Umbilical cord (tissue), 2 donors: ENCODE data around the gene TTC7B. TPM values are rescaled to one million over a fixed set of nuclear protein-coding genes. Genes with fewer than 3 reads are reported as not detected.
A peak's percentile ranks its signal among the peaks of the same experiment; 100 is the strongest.

ENCODE experiments used
- DNase-seq: peaks from one replicate; pipeline ENCODE4 v3.0.0-alpha.2; 2015; ENCODE audit warnings: low spot score
- total RNA-seq: library from RNA; depleted of rRNA; stranded (reverse); fragments of >200 nt; gene quantifications from one replicate; pipeline ENCODE4 v1.2.3, GENCODE V29; 2014; ENCODE audit warnings: low replicate concordance; ENCODE audit not compliant: insufficient read depth

Gene TTC7B
- total RNA-seq, 1 donor from 2014 or later, result 14.2 TPM

DNA sequence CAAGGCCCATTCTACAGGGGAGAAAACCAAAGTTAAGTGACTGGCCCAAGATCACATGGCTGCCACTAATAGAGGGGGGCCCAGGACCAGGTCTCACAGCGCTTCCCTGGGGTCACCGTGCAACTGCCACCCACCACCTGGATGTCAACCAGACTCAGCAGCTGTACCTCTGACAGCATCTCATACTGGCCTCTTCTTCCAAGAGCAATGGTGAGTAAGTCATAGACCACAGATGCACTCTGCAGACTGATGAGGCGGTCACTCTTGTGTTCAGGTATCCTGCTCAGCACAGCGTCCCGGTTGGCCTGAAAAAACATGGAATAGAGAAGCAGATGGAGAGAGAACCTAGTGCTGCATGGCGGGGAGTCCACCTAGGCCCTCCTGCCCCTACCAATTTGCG lies 139.9 kb downstream of the TTC7B start:
- DNase-seq, result no peak

DNA sequence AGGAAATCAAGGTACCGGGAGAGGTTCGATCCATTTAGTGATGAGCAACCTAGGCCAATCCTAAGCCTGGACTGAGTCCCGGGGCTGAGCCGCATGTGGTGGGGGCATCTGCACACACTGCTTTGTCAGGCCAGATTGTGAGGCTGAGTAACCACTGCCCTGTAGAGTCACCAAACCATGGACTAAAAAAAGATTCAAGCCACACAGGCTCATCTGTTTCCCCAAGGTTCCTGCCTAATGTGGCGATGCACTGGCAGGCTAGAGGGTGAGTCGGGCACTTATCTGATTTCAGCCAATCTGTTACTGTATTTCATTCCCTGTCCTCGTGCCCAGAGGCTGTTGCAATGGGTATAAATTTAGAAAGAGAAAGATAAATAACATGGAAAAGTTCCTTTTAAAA lies 140.8 kb downstream of the TTC7B start:
- no peak for DNase-seq

DNA sequence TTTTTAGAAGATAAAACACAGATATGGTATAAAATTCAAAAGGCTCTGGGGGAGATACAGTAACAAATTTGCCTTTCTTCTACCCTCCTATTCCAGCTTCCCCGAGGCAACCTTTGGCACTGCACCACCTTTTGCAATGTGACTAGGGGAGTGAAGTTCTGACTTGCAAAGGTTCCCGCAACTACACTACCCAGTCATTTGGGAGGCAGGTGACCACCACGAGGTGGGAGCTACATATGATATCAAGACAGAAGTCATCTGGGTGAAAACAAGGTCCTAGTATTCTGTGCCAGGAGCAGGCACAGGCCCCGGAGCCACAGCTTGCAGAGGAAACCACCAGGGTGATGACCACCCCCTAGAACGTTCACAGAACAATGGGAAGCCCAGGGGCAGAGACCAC lies 141.5 kb downstream of the TTC7B start:
- DNase-seq, result no peak

DNA sequence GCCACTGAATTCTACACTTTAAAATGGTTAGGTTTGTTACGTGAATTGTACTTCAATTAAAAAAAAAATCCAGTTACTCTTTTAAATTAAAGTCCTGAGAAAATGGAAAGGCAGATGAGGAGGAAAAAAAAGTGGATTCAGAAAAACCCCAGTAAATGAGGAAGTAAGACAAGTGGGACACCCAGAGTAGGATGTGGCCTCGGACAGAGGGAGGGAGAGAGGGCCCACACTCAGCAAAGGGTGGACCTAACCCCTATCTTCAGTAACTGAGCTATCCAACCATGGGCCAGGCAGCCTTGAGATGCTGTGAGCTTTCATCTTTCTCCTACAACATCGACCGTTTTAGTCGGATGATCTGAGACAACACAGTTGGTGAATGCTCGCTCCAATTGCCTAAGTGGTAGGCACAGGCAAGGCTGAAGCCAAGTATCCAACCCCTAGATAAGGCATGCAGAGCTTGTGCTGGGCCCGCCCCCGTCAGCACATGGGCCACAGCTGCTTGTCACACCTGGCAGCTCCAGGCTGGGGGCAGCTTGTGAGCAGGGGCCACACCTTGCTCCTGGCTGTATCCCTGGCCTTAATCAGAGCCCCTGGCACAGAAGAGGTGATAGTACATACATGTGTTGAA lies 142.1 kb downstream of the TTC7B start:
- no peak for DNase-seq

DNA sequence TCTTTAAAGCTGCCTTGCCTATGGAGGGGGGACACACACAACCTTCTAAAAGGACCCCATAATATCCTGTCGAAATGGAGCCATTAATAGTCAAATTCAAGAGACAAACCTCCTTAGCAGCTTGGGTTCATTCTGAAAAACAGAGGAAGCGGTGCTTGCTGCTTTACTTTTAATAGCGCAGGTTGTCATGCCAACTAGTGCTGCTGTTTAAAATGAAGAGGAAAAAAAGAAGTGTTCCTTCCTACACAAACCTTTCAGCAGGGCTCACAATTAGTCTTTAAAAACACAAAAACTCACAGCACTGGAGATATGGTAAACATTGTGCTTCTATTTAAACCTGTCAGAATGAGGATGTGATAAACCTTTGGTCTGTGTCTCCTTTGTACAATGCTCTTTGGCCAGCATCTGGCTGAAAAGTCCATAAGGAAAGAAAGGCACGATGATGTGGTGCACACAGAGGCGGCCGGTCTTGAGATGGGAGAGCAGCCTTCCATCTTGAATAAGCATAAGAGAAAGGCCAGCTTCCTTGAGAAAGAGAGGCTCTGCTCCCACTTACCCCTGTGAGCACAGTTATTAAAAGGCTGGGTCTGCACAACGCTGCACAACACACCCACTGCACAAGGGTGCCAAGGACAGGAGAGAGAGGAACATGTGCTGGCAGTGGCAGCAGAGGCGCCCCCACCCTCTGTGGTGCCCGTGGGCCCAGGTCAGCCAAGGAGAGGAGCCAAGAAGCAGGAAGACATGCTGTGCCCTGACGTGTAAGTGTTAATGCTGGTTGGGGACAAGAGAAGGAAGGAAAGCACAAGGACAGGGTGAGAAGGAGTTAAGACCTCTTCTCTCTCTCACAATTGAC lies 144.6 kb downstream of the TTC7B start:
- DNase-seq, result peak; percentile 42

DNA sequence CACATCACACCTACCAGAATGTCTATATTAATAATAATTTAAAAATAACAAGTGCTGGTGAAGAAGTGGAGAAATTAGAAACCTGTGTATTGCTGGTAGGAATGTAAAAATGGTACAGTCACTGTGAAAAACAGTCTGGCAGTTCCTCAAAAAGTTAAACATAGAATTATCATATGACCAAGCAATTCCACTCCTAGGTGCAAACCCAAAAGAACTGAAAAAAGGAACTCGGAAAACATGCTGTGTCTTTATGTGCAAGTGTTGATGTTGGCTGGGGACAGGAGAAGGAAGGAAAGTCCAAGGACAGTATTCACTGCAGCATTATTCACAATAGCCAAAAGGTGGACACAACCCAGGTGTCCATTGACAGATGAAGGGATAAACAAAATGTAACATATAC lies 146.5 kb downstream of the TTC7B start:
- no peak for DNase-seq

DNA sequence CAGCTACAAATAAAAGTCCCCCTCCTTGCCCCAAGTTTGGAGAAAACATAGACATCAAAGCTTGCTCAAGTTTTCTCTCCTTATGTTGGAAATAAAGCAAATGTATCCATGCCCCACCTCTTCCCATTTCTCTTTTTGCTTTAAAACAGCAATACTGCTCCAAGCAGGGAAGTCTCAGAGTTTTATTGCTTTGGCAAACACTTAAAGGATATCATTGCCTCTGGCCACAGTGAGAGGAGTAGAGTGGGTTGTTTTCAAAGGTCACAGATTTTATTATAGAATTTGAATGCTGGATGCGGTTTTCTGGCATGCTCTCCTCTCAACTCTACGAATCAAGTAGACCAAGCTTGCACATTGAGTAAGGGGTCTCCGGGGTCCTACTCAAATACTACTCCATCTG lies 149.7 kb downstream of the TTC7B start:
- DNase-seq, result no peak

DNA sequence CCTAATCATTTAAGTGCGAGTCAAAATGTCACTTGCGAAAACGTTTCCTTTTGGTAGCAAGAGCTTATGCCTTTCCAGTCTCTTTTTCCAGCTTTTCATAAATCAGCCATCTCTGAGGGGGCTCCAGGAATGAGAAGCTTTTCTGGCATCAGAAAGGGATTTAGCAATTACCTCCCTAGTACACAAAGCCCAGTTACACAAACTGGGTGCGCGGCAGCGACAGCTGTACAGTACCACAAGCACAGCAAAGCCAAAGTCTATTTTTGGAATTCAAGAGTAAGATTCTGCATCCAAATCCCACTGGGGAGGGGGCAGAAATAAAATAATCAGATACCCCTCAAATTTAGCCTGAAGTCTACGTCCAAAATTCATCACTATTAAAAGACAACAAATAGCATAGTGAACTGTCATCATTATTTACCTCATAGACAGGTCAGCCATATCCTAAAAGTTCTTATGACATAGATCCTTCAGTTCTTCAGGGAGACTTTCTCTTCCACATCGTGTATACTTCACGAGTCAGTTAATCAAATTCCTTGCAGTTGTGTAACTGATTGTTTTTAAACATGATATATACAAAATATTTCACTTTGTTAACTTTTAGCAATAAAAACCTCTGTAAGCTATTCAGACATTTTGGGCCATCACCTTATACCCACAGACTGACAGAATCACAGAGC lies 150.8 kb downstream of the TTC7B start:
- DNase-seq, result no peak

DNA sequence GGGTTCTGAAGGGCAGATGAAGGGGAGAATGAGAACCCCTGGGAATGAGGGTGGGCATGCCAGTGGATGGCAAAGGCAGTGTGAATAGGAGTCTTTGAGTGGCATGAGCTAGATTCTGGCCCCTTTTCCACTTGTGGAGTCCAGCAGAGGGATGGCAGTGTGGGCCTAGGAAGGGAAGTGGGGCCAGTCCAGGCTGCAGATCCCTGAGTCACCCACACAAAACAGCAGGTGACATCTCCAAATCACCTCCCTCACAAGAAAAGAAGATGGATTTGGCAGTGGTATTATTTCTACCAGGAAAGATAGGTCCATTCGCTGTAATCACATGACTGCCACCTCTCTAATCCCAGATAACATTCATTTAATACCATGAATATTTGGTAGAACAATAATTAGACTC lies 151.3 kb downstream of the TTC7B start:
- no peak for DNase-seq

DNA sequence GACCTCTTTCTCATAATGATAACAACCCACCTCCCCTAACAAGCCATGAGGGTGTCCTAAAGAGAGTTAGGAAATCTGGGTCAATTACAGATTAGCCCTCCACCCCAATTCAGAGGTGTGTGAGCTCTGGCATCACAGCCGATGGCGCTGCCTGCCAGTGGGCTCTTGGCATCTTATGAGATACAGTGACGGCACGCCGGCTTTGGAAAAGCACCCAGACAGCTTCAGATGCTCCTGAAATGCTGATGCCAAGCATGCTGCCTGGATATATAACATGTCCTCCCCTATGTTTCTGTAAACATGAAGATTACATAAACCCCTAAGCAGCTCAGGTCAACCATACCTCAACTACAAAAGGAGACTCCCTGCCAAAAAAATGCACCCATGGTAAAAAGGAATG lies 152.6 kb downstream of the TTC7B start:
- no peak for DNase-seq

DNA sequence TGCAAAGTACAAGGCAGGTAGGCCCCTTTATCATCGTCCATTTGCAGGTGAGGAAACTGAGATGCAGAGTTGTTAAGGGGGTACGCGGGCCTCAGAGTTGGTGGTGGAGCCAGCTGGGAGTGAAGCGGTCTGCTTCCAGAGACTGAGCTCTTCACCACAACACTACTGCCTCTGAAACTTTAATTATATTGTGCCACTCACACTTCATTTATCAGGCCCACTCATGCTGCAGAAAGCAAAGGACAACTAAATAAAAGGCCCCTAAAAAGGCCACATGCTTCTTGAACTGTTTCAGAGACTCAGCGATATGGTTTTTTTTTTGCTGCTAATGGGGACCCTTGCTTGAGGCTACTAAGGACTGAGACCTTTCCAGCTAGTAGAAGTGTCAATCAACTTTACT lies 153.1 kb downstream of the TTC7B start:
- DNase-seq, result no peak

DNA sequence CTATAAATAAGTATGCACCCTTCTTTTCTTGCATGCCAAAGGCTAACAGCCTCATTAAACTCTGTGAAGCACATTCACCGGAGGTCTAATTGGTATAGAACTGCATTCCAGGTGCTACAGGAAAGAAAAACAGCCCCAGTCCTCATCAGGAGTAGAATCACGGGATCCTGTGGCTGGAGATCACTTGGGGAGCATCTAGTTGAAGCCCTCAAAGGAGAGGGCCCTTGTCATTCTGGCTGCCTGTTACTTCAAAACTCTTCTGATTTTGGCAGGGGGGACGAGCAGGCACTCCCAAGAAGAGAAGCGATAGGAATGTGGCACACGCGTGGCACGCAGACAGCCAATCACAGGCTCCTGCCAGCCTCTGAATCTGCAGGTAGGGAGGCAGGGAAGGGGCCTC lies 154.4 kb downstream of the TTC7B start:
- DNase-seq, result no peak

DNA sequence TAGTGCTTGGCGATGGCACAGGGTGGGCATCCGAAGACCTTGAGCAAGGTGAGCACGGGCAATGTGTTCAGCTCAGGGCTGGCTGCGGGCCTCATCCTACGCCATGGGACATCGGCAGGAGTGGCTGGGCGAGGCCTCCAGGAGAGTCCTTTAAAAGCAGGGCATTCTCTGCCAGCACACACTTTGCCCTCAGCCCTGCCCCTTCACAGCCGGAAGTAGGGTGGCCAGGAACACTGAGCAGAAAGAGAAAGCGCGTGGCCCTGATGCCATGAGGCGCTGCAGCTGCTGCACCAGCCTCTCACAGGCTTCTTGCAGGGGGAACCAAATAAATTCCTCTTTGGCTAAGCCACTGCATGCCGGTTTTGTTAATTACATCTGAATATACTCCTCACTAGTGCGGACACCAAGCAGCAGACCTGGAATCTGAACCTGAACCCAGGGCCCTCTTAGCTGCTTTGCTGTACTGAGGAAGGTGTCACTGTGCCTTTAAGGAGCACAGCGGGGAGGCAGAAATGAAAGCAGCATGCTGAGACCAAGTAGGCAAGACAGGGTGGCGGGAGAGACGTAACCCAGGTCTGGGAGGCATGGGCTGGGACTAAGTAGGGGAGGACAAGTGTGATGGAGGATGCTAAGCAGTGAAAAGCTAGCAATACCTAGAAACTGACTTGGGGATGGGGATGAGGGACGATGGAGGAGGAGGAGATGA lies 155.2 kb downstream of the TTC7B start:
- no peak for DNase-seq

DNA sequence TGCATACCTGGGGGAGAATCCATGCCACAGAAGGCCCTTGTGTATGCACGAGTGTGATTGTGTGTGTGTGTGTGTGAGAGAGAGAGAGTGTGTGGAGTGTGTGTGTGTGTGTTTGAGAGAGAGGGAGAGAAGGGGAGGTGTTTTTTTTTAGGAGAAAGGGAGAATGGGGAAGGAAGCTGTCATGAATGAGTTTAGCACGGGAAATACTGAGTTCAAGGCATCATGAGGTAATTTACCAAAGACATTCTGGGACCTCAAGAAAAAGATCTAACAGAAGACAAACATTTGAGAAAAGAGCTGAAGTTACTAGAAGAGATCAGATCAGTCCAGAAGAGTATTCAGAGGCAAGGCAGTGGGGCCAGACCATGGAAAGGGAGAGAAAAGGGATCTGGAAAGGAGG lies 157.1 kb downstream of the TTC7B start:
- no peak for DNase-seq

DNA sequence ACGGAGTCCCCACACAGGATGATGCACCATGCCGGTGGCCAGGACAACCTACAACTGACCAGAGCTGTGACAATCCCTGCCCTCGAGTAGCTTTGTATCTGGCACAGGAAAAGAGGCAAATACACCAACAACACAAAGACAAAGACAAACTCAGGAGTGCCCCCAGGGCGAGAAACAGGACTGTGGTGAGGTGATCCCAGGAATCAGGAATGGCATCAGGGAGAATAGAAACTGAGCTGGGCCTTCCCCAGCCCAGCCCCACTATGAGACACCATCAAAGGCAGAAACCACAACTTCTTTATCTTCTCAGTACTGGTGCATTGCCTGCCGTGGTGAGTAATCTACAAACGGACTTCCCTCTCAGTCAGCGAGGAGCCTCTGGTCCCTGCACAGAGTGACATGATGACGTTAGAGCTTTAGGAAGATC lies 157.7 kb downstream of the TTC7B start:
- DNase-seq, result peak; percentile 40

DNA sequence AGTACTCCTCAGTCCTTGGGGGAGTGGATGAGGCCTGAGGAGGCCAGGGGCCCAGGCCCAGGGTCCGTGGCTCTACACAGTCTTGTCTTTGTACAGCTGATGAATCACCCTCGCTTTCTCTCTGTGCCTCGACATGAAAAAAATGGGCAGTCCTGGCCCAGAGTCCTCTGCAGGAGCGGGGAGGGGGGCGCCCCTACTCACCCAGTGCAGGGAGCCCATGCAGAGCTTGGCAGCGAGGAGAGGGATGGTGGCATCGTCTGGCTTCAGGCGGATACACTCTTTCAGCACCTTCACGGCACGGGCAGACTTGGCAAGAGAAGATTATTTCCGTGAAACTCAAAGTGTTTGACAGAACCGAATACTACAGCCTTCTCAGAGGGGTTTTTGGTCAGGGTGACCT lies 159.3 kb downstream of the TTC7B start:
- DNase-seq, result no peak

DNA sequence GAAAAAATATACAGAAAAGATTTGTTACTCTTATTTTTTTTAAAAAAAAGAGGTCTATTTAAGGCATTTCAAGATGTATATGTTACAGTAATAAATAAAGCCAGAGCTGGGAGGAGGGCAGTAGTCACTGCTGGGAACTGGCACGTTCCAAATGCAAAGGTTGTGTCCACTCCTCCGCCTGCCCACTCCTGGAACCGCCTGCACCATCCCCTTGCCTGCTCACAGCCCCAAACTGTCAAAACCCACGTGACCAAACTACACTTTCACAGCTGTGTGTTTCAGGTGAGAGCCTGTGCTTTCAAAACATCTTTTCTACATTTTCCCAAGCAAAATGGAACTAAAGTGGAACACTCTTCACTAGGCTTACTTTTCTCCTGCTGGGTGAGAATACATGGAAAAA lies 160.4 kb downstream of the TTC7B start:
- DNase-seq, result no peak

DNA sequence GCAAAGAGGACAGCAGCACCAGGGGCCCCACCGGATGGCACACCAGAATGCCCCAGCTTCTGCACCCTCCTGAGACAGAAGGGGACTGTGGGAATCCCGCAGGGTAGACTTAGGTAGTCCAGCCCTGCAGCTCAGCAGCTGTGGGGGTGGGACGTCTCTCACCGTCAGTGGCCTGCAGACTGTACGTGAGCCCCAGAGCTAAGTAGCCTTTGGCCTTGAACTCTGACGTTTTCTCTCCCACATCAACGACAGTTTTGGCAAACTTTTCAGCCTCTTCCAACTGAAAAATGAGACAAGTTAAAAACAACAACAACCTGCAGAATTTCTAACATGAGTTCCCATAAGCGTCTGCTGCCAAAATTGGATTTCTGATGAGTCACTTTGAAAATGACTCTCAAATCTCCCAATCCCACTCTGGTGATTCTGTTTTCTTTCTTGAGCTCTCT lies 161.4 kb downstream of the TTC7B start:
- DNase-seq, result peak; percentile 79

DNA sequence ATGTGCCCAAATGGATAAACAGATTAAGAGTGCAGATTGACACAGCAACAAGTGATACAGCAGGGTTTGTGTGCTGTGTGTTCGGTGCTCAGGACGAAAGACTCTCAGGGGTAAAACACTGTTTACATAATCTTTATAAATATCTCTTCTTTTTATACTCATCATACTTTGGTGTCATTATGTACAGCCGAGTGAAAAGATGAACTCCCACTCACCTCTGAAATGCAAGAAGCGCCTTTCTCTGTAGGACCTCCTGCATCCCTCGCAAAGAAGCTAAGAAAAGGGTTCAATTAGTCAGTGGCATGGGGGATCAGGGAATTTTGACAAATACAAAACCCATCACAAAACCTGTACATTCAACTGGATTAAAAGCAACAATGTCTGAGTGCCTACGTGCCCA lies 163.6 kb downstream of the TTC7B start:
- DNase-seq, result no peak

DNA sequence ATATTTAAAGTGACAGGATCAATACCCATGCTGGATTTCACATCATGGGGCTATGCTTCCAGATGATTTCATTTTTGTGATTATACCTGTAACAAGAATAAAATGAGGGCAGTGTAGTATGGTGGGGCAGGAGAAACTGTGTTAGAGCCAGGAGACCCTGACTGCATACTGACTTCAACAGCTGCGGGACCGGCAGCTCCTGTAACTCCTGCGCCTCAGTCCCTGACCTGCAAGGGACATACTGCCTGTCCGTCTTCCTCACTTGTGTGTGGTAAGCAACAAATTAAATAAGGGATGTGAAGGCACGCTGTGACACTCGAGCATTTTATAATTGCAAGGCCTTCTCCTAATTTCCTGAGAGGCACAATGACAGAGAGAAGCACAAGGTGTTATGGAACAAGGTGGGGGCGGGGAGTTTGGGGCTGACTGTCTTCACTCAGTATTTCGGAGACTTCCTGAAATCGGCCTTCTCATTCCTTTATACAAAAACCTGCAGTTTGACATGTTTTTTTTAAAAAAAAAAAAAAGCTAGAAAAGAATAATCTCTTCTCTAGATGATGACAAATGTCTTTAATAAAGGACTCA lies 164.2 kb downstream of the TTC7B start:
- no peak for DNase-seq

DNA sequence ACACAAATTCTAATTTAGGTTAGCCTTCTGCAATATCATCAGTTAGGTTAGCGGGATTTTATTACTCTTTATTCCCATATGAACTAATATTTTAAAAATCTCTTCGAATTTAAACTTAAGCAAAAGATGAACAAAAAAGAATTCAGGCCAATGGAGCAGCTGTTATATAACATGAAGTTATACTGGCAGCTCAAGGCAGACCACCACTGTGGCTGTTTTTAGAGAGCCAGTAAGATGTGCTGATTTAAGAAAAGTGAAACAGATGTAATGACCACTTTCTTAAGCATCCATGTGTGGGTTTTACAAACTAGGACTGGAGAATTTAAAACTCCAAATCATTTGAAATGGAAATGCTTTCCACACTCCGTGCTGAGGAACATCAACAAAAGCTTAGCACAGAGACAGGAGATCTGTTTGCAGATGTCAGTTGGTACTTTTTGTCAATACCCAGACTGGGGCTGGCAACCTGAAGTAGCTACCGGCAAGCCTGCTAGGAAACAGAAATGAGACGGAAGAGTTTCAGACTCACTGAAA lies 164.9 kb downstream of the TTC7B start:
- peak; percentile 33 for DNase-seq
